Activated naive CD4-positive, alpha-beta T cell treated with Interleukin-2 at 50 U/mL for 16 hours (primary cell): Measurements from ENCODE around the gene DELE1.

ENCODE experiments used
- DNase-seq: peaks from one replicate; pipeline ENCODE4 v3.0.0-alpha.2; 2020

Gene DELE1

DNA sequence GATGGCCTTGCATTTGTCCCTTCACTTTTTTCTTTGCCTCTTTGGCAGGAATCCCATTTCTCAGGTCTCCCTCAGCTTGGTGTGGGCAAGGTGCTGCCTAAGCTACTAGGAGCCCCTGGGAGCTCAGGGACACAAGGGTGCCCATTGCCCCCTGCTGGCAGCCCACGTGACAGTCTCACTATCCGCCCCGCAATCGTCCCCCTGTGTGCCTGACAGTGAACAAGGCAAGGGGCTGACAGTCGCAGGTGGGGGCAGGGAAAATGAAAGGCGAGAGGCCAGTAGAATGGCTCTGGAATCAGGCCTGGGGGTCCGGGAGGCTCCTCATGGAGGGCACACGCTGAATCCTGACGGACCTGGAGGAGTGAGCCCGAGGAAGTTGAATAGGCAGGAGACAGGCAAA lies 36.3 kb downstream of the DELE1 start:
- peak; percentile 15 for DNase-seq

DNA sequence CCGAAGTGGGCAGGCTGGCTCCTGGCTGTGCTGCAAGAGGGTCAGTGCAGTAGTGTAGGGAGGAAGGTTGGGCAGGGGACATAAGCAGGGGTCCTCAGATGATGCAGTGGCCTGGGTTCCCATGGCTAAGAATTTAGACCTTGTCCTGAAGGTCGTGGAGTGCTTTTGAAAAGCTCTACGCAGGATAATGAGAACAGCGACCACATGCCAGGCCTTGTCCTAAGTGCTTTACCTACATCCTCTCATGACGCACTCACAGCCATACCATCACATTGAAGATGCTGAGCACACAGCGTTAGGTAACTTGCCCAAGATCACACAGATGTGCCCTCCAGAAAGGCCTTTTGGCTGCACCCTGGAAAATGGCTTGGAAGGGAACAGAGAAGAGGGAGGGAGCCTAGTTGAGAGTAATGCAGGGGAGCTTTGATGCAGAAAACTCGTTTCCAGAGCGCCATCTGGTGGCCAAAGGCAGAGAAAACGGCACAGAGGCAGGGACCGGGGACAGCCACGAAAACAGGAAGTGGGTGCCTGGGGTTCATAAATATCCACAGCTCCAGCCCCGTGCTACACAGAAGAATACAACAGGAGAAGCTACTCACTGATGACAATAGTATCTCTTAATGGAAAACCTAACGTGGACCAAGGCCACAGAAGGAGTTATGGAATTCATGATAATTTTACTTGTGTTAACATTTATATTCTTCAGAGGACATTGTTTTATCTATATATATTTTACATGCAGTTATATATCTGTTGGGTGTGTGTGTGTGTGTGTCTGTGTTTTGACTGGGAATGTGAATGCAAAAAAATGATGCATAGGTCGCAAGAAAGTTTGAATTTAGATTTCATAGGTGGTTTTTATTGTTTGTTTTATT lies 37.0 kb downstream of the DELE1 start:
- peak; percentile 88 for DNase-seq

DNA sequence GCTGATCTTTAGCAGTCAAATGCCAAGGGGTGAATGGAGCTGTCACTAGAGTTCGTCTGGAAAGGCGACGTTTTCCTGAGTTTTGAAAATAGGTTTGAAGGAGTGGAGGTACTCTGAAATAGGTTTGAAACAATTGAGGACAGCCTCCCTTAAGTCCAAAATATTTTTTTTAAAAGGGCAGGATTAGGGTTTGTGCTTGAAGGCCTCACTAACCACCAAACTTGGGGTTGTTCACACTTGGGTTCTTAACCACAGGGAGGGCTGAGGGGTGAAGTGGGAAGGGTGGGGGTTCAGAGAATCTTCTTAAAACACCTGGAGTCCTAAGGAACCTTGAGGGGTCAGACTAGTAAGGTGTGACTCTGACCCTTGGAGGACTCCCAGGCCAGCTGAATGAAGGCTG lies 37.8 kb downstream of the DELE1 start:
- DNase-seq: no peak

DNA sequence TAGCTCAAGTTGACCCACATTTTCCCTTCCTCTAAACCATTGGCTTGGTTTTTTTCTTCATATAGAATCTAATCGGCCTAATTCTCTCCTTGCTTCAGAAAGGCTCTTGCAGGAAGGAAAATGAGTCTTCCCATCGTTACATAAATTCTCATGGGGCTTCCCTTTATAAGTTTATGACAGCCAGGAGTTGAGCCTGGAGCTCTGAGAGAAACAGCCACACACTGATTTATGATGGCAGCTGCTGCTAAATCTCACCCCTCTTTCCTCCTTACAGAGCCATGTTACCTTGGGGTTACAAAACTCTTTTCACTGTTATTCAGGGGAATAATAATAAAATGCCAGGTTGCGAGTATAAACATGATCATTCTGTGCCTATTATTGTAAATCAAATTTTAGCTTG lies 40.0 kb downstream of the DELE1 start:
- DNase-seq: no peak

DNA sequence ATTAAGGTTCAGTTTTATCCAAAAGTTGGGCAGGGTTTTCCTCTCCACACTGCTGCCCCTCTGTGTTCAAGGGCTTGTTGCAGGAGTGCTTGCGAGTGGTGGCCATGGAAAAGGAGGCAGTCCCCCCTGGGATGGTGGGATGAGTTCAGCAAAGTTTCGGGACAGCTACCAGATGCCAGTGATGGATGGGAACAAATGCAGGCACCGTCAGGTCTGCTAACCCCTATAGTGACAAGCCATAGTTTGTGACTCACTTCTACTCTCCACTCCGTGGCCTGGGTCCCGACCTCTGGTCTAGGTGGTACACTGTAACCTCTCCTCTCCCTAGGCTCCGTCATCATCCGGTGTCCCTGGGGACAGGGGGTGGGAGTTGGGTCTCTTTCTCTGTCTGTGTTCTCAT lies 41.4 kb downstream of the DELE1 start:
- no peak for DNase-seq

DNA sequence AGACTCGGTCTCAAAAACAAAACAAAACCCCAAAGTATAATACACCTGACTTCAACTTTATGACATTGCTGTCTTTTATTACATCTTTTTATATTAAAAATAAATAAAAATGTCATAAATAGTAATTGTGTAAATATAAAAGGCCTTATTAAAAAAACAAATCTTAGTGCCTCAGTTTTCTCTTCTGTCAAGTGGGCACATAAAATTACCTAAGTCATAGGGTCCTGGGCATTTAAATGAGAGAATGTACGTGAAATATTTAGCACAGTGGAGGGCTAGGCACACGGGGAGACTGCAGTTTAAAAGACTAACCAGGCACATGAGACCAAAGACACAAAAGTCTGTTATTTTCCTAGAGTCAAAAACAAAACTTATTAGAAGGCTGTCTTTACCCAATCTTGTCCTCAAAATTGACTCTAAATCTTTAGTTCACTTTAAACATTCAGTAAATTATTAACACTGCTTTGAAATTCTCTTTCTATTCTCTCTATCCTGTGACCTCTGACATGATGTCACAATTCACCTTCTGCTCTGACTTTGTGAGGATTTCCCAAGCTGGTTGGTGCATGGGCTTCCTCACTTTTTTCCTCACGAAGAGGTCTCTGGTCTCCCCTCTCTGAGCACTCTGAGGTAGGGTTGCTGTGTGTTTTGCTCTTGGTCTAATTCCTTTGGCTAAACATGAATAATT lies 42.7 kb downstream of the DELE1 start:
- DNase-seq: no peak

DNA sequence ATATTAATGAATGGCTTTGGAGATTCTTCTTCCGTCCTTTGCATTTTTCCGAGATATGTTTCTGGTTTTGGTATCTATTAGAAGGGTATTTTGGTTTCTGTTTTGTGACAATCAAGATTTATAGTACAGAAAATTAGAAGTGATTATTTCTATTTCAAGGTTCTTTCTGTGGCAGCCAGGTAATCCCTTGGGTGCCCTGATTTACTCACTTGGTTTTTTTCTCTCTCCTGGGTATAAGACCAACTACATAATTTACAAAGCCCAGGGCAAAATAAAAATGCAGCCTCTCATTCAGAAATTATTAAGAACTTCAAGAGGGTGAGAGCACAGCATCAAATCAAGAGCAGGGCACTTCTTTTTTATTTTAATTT lies 43.3 kb downstream of the DELE1 start:
- DNase-seq: no peak

DNA sequence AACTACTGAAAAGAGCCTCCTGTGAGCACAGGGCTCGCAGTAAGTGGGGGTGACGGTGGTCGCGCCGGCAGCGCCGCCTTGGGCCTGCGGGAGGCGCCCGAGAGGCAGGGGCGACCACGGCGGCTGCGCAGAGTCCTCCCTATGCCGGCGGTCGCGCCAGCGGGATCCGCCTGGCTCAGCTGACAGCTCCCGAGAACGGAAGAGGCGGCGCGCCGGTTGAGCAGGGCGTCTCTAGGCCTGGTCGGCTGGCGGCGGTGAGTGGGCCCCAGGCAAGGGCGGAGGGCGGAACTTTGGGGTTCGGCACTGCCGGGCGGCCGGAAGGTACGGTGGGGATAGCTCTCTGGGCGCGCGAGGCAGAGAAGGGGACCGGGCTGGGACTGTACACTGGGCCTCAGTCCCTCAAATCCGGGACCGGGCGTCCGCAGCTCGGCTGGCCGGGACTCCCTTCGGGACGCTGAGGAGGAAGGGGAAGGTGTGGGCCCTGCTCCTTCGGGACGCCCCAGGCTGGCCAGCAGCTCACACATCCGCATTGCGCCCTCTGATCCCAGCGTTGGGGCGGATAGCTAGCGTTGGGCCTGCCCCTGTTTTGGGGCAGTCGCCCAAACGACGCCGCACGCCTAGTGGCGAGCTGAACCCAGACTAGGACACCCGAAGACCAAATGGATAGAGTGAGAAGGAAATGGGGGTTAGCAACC lies 45.4 kb downstream of the DELE1 start, which contains the start of gene RNF14:
RNF14 (plus strand) TSS at position 192 of the 695 bp plus-strand sequence. CDS start 4,484 bp downstream, outside the sequence.
- DNase-seq: peak; percentile 94

DNA sequence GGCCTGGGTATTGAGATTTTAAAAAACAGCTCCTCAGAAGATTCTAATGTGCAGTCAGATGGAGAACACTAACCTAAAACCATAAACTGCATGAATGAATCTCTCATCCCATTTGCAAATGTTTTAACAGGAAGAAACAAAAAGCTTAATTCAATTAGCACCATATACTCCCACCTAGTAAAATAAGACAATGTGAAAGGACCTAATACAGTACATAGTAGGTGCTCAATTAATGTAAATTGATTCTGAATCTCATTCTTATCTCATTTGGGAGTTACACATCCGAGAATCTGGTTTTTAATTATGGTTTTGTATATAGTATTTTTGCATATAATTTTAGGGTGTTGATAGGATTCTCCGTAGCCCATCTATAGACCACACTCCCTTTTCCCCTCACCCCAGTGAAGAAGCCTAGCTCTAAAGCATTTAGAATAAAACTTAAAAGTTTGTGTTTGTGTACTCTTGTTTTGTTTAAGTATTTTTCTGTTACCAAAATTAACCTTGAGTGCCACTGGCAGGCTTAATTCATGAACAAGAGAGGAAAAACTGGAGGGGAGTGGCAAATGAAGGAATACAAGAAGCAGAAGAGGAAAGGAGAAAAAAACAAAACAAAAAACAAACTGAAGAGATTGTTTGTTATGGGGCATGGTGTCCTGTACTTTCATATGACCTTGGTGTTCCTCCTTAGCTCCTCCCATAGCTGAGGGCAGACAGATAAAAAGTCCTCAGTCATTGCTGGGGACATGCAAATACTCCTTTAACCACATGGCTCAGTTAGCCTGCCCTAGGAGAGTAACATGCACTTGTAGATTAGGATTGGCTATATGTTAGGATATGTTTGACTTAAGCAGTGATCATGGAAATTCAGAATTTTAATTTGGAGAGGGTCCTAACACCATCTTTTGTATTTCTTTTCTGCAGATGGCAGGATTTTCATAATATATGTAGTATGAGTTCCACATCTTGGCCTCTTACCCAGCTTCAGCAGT lies 46.4 kb downstream of the DELE1 start:
- DNase-seq: no peak

DNA sequence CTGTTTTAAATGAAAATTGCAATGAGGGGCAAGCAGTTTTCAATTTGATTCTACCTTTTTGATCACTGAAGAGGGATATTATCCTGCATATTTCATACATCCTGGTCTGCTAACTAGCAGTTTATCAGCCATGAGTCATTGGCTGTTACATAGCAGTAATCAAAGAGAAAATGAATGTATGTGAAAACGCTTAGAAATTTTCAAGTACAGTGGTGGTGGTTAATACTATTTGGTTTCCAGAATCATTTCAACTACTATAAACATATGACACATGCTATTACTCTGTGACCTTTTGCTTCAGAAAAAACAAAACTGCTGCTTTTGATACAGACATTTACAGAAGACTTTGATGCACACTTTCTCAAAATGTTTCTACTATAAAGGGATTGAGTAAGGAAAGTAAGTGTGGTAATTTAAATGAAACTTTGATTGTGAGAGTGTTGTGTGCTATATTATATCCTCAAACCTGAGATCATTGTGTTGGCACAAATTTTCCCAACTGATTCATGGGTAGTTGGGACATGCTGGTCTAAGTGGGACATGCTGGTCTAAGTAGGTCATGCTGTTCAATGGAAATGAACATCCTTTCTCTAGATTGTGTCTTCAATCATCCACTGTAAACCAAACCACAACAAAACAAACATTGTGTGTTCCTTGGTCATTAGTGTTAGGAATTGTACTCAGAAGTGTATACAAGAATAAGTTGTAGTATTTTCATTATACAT lies 50.4 kb downstream of the DELE1 start:
- no peak for DNase-seq

DNA sequence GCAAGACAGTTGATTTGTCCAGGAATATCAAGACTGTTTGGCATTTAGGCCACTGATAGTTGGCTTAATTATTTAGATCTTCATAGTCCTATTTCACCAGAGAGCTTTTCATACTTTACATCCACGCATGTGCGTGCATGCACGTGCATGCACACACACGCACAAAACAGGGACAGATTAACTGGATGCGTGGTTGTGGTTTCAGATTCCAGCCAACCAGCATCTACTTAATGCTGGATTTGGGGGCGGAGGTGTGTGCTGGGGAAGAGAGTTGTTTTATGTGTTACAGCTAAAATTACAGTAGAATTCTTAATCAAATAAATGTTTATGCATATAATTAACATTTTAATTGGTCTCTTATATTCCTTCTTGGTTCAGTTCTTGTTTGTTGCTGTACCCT lies 52.5 kb downstream of the DELE1 start:
- no peak for DNase-seq

DNA sequence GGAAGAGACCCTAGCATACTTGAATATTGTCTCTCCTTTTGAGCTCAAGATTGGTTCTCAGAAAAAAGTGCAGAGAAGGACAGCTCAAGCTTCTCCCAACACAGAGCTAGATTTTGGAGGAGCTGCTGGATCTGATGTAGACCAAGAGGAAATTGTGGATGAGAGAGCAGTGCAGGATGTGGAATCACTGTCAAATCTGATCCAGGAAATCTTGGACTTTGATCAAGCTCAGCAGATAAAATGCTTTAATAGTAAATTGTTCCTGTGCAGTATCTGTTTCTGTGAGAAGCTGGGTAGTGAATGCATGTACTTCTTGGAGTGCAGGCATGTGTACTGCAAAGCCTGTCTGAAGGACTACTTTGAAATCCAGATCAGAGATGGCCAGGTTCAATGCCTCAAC lies 54.7 kb downstream of the DELE1 start:
- DNase-seq: no peak

DNA sequence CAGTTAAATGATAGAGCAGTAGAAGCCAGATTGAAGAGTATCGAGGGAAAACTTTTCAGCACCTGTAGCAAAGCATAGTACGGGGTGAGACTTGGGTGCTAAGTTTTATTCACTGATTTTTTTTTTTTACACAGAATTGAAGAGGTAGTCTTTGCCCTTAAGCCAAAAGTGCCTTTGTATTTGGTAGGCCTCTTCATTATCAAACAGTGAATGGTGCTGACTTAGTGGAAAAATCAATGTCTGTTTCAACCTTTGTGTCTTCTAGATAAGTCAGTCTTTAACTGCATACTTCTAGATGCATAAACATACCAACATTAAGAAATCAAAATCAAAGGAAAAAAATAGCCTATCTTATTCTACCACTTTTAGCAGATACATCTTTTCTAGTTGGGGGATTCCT lies 59.0 kb downstream of the DELE1 start:
- no peak for DNase-seq

DNA sequence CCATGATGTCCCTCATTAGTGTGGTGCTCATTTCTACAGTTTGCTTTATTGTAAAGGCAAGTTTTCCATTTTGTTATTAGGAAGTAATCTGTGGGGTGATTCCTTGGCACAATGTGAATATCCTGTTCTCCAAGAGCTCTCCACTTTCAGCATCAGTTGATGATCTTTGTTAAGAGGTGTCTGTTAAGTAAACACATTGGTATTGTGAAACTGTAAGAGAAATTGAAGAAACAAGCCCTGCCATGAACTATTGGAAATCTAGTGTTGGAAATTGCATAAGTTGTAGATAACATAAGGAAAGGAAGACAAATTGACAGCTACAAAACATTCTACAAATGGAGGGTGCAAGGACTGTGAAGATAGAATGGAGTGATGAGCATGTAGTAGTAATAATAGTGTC lies 62.4 kb downstream of the DELE1 start:
- no peak for DNase-seq

DNA sequence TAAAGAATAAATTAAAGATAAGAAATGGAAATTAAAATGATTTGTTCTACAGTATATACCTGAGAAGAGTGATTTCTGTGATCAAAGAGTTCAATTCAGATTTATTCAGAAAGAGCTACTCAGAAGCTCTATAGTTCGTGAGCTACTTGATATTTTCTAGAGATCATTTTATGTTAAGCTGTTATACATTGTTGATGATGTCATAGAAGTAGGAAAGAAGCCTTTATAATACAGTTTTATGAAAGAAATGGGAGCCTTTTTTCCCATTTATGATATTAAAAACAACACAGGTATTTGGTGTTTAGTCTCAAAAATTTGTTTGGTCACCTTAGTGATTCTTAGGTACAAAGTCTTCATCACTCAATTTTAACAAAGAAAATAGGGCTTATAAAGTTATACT lies 66.0 kb downstream of the DELE1 start:
- DNase-seq: no peak
